Stimulated activated CD8-positive, alpha-beta memory T cell treated with anti-CD3 and anti-CD28 coated beads, Interleukin-7, amount 100 ng/mL, for 24 hours (primary cell): ENCODE data around the gene SLC17A7.

Experiments used
- DNase-seq: peaks from one replicate; pipeline ENCODE4 v3.0.0-alpha.2; 2020; ENCODE audit warnings: low read depth

SLC17A7 gene

DNA sequence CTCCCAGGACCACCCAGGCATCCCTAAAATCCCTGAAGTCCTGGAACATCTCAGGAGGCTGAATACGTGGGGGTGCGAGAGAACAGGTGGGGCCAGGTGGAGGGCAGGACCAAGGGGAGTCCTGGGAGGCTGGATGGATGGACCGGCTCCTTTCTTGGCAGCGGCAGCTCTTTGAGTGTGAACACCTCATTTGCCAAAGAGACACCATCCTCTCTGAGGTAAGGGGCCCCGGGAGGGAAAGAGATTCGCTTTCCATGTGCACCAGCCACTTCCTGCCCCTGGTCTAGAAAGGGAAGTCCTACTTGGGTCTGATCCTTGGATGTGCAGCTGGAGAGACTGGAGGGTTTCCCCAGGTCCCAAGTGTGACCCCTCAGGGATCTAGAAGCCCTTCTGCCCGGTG is 34.2 kb downstream of the SLC17A7 start:
- no peak for DNase-seq

- DNase-seq = no peak
Observed at GRCh38 chr19:49403404-49404187, 37.7 kb downstream of the SLC17A7 start.

GRCh38 chr19:49400029-49400428 is 41.3 kb downstream of the SLC17A7 start:
- DNase-seq = no peak

GRCh38 chr19:49398931-49399330 is 42.4 kb downstream of the SLC17A7 start:
- no peak for DNase-seq

DNA sequence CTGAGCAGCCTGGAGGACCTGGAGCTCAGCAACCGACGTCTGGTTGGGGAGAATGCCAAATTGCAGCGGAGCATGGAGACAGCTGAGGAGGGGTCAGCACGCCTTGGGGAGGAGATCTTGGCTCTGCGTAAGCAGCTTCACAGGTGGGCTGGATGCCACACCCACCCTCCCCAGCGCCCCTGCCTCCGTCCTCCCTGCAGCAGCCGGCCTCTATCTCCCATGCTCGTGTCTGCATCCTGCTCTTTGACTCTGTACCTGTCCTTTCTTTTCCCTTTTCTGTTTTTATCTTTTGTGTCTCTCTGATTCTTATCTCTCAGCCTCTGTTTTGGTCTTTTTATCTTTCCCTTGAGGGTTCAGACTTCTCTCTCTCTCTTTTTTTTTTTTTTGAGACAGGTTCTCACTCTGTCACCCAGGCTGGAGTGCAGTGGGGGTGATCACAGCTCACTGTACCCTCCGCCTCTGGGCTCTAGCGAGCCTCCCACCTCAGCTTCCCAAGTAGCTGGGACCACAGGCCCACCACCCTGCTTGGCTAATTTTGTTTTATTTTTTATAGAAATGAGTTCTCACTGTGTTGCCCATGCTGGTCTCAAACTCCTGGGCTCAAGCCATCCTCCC is 43.2 kb downstream of the SLC17A7 start:
- DNase-seq = no peak

- no peak for DNase-seq
Observed at GRCh38 chr19:49396738-49397505, 44.4 kb downstream of the SLC17A7 start.

DNA sequence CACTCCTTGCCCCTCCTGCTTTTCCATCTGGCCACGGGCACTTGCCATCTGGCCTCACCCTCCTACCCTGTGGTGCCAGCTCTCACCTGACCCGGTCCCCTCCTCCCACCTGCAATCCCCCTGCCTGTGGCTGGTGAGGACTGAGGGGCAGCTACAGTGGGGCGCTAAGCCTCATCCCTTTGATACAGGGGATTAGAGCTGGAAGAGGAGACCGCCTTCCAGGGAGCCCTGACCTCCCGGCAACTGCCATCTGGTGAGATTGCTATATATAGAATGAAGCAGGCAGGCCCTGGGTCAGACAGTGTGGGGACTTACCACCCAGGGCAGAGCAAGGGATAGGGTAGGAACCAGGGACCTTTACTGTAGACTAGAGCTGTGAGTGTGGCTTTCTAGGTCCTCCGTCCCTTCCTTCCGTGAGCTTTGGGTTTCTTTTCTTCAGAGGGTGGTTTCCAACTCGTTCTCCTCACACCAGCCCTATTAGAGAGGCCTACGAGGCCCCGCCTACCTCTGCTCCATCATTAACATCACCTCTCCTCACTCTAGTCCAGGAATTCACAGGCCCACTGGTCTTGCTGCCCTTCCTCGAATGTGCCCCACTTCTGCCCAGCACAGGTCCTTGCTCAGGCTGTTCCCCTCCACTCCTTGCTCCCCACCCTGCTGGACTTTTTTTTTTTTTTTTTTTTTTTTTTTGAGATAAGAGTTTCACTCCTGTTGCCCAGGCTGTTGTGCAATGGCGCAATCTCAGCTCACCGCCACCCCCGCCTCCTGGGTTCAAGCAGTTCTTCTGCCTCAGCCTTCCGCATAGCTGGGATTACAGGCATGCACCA is 45.5 kb downstream of the SLC17A7 start:
- DNase-seq = no peak

DNA sequence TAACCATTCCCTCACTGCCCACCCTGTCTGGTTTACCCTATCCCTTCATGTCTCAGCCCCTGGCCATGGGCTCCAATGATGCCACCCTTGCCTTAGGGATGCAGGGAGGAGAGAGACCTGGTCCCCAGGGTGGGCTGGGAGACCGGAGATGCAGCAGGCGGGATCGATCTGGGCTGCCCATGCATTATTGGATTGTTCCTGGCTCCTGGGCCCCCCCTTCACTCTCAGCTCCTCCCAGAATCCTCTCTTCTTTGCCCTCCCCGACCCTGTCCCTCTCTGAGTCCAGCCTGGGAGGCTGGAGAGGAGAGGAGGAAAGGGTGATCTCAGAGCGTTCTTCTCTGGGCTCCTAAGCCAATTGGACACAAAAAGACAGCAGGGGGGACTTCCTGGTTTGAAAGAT is 47.4 kb downstream of the SLC17A7 start:
- no peak for DNase-seq

DNA sequence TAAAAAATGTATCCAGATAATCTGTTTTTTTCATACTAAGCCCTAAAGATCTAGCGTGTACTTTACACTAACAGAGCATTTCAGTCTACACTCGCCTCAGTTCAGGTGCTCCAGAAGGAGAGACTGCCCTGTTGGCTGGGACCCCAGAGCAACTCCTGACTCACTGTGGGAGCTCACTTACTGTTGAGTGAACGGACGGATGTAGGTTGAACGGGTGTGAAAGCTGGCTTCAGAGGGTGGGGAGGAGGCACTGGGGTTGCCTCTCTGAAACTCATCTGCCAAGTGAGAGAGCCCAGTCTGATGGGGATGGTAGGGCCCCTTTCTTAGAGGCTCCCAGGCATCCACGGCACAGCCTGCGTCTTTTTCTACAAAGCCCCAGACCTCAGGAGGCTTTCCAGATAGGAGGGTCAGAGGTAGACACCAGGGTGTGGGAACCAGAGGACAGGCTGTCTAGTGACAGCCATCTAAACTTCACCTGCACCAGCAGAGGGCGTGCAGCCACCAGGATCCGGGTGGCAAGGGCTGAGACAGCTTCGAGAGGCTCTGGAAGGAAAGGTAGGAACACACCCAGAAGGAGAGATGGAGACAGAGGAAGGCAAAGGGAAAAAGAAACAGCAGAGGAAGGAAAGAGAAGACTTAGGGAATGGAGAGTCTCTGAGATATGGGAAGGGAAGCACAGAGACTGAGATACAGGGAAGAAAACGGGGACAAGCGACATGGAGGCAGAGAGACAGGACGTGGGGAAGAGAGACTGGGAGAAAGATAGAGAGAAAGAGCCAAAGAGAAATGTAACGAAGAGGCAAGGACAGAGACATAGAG is 49.5 kb downstream of the SLC17A7 start:
- peak; percentile 46 for DNase-seq

DNA sequence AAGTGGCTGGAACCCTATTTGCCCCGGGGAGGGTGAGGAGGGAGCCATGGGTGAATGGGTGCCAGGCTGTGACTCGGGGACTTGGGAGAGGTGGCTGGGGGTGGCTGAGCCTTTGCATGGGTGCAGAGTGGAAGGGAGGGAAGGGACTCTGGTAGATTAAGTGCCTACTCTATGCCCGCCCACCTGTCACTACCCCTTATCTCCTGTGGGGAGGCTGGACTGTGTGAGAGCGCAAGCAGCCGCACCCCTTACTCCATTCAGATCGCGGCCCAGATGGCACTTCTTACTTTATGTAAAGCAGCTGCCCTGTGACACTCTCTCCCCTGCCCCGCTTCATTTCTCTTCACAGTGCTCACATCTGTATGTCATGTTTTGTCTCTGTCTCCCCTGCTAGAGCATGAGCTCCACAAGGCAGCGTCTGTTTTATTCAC is 50.4 kb downstream of the SLC17A7 start:
- no peak for DNase-seq

DNA sequence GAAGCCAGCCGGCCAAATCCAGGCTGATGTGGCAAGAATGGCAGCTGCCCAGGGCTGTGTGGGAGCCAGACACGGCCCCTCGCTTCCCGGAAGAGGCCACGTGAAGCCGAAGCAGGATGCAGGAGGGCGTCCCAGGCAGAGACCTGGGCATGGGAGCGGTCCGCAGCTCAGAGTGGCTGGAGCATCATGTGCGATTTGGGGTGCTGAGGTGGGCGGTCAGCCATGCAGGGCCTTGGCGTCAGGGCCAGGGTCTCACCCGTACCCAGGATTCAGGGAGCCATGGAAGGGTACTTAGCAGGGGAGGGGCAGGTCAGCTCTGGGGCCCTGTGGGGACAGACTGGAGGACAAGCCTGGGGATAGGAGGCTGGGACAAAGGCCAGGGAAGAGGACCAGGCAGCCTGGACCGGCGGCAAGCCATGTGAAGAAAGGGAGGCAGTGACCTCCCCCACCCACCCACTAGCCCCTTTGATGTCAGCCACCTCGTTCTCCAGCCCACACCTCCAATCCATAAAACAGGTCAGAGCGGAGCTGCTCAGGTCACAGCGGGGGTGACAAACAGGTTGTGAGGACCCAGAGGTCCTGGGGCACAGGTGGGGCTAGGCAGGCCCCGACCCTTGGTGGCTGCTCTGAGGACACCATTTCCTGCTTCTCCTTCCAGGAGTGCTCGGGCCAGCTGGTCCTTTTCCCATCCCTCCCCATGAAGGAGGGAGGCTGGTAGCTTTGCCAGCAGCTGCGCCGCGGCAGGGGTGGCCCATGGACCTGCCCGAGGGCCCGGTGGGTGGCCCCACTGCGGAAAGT is 51.0 kb downstream of the SLC17A7 start:
- DNase-seq = no peak

DNA sequence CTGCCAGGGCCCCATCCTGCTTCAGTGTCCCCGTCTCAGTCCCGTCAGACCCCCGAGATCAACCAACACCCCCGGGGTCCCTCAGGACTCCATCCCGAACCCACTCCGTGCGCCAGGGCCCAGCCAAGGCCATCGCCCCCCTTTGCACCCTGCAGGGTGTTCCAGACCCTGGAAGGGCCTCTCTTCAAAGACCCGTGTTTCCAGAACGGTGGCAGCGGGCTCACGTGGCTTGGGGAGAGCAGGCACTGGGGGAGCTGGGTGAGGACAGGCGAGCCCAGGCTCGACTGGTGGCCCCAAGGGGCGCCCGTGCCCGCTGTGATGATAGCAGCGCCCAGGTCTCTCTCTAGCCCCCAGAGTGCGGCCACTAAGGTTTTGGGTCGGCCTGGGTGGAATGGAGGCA is 51.9 kb downstream of the SLC17A7 start:
- no peak for DNase-seq

- peak; percentile 82 for DNase-seq
Observed at GRCh38 chr19:49387936-49388372, 53.4 kb downstream of the SLC17A7 start, which contains the start of gene KASH5. TSS of gene KASH5 (plus strand) at chr19:49388249. CDS start at chr19:49390884, 2,635 bp downstream.

- DNase-seq = no peak
Observed at GRCh38 chr19:49383599-49383998, 57.7 kb downstream of the SLC17A7 start.

- DNase-seq = no peak
Observed at GRCh38 chr19:49382639-49383038, 58.7 kb downstream of the SLC17A7 start.

GRCh38 chr19:49380391-49380790 is 60.9 kb downstream of the SLC17A7 start:
- no peak for DNase-seq
